KMS-11 (cell line): ENCODE measurements around the gene AQR.
"Not testable (repeated sequence)": the region's sequence is repeated elsewhere in the genome, so short reads cannot be mapped to it uniquely, and the experiment has no call there.

Source experiments
- H2AFZ ChIP-seq: fragments of 200-600 bp; sonication (generic); 2 replicates; pipeline ENCODE4 v1.6.1; 2016; ENCODE audit warnings: antibody characterized with exemption, mixed run types, low read depth
- H3K27ac ChIP-seq: fragments of 200-600 bp; sonication (generic); 2 replicates; pipeline ENCODE4 v1.6.1; 2016; ENCODE audit warnings: mild to moderate bottlenecking, mixed run types
- H3K27me3 ChIP-seq: fragments of 200-600 bp; sonication (generic); 2 replicates; pipeline ENCODE4 v1.6.1; 2017; ENCODE audit warnings: mild to moderate bottlenecking, low read depth, mixed run types, moderate library complexity; ENCODE audit not compliant: insufficient read depth
- H3K36me3 ChIP-seq: fragments of 200-600 bp; sonication (generic); 2 replicates; pipeline ENCODE4 v1.6.1; 2017; ENCODE audit warnings: mild to moderate bottlenecking, mixed run types; ENCODE audit not compliant: insufficient read depth
- H3K4me1 ChIP-seq: fragments of 200-600 bp; sonication (generic); 2 replicates; pipeline ENCODE4 v1.6.1; 2016; ENCODE audit warnings: mild to moderate bottlenecking, low read depth, mixed run types; ENCODE audit not compliant: poor library complexity, severe bottlenecking
- H3K4me2 ChIP-seq: fragments of 200-600 bp; sonication (generic); 2 replicates; pipeline ENCODE4 v1.7.0; 2016; ENCODE audit warnings: mild to moderate bottlenecking, mixed run types
- H3K4me3 ChIP-seq: fragments of 200-600 bp; sonication (generic); IDR thresholded peaks from 2 replicates; pipeline ENCODE4 v1.6.1; 2017; ENCODE audit warnings: low read depth, low read length, mixed read lengths; ENCODE audit not compliant: insufficient read depth
- H3K79me2 ChIP-seq: fragments of 200-600 bp; sonication (generic); 2 replicates; pipeline ENCODE4 v1.6.1; 2016; ENCODE audit warnings: low read depth, mixed run types; ENCODE audit not compliant: insufficient read depth
- H3K9ac ChIP-seq: fragments of 200-600 bp; sonication (generic); 2 replicates; pipeline ENCODE4 v1.6.1; 2016; ENCODE audit warnings: mild to moderate bottlenecking, mixed run types
- H4K20me1 ChIP-seq: fragments of 200-600 bp; sonication (generic); 2 replicates; pipeline ENCODE4 v1.6.1; 2016; ENCODE audit warnings: mild to moderate bottlenecking, mixed run types; ENCODE audit not compliant: insufficient read depth
- TF ChIP-seq, protein P1 (sequence below): fragments of 200-600 bp; sonication (generic); conservative IDR thresholded peaks from 2 replicates; pipeline ENCODE4 v1.6.1; 2017; ENCODE audit warnings: low read depth, mild to moderate bottlenecking, antibody characterized with exemption, low read length, moderate library complexity, mixed read lengths

AQR gene

DNA sequence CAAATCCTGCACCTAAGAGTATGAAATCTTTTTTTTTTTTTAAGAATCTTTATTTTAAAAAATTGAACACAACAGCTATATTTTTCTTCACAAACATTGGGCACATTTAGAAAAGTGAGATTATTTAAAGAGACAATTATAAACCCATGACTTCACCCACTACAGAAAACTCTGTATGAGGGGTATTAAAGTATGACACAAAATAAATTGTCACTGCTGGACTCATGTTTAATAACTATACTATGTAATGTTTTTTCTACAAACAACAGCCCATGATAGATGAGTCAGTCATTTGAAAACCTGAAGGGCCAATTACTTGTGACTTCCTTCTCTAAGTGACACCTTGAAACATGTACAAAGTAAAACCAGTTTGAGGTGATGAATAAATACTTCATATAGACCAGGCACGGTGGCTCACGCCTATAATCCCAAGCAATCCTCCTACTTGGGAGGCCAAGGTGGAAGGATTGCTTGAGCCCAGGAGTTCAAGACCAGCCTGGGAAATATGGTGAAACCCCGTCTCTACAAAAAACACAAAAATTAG lies 36.0 kb downstream of the AQR start:
- no peaks in the 10 kb centered on the region; the same call in 1 of the 2 replicates for H3K36me3 ChIP-seq

DNA sequence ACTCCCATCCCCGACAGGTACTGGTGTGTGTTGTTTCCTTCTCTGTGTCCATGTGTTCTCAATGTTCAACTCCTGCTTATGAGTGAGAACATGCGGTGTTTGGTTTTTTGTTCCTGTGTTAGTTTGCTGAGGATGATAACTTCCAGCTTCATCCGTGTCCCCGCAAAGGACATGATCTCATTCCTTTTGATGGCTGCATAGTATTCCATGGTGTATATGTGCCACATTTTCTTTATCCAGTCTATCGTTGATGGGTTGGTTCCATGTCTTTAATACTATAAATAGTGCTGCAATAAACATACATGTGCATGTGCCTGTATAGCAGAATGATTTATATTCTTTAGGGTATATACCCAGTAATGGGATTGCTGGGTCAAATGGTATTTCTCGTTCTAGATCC lies 41.2 kb downstream of the AQR start:
- H3K79me2 ChIP-seq, H3K9ac ChIP-seq, H2AFZ ChIP-seq, H3K4me3 ChIP-seq, H3K27ac ChIP-seq, H3K36me3 ChIP-seq, H3K4me2 ChIP-seq, H3K27me3 ChIP-seq, H4K20me1 ChIP-seq, H3K4me1 ChIP-seq: not testable (repeated sequence)

More for the DNA sequence above, 36.0 kb downstream of the AQR start:
- no peaks in the 10 kb centered on the region for H3K79me2 ChIP-seq
- no peak overlapping the region for H2AFZ ChIP-seq
- H3K27ac ChIP-seq: no peak overlapping the region
- no peak overlapping the region for H3K4me2 ChIP-seq
- no peak overlapping the region for H3K4me3 ChIP-seq
- TF ChIP-seq, protein P1, sequence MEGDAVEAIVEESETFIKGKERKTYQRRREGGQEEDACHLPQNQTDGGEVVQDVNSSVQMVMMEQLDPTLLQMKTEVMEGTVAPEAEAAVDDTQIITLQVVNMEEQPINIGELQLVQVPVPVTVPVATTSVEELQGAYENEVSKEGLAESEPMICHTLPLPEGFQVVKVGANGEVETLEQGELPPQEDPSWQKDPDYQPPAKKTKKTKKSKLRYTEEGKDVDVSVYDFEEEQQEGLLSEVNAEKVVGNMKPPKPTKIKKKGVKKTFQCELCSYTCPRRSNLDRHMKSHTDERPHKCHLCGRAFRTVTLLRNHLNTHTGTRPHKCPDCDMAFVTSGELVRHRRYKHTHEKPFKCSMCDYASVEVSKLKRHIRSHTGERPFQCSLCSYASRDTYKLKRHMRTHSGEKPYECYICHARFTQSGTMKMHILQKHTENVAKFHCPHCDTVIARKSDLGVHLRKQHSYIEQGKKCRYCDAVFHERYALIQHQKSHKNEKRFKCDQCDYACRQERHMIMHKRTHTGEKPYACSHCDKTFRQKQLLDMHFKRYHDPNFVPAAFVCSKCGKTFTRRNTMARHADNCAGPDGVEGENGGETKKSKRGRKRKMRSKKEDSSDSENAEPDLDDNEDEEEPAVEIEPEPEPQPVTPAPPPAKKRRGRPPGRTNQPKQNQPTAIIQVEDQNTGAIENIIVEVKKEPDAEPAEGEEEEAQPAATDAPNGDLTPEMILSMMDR: no peak
- H3K4me1 ChIP-seq: no peaks in the 10 kb centered on the region
- H3K27me3 ChIP-seq: no peaks in the 10 kb centered on the region
- H4K20me1 ChIP-seq: no peaks in the 10 kb centered on the region
- no peak overlapping the region for H3K9ac ChIP-seq

DNA sequence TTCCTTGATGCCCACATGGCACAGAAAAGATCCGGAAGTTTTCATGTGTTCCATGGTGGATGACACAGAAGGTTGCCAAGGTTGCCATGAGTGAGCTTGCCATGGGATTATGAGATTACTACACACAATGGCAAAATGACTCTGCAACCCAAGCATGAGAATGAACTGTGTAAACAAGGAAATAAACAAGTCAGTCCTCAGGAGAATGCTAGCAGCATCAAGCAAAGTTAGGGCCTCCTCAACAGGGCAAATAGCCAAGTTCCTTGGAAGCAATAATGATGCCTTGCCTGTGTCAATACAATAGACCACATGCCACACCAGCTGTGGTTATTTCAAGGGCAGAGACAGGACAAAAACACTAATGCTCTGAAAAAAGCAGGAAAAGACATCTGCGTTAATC lies 41.8 kb downstream of the AQR start:
- TF ChIP-seq, protein P1: no peak
- no peaks in the 10 kb centered on the region; the same call in 1 of the 2 replicates for H3K36me3 ChIP-seq

DNA sequence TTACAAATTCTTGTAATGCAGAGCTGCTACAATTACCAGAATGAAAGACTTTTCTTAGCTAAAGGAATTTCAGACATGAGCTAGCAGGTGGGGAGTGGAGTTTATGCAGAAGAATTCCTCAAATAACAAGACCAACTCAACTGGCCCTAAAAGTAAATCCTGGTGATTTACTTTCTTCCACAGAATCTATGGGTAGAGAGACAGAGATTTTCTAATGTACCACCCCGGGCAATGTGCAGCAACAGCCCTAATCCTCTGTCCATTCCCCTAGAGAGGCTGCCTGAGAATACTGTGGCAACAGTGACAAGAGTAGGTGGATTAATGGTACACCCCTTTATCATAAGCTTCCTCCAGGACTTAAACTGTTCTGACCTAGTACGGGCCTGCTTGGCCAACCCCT lies 55.2 kb downstream of the AQR start:
- no peaks in the 10 kb centered on the region for H4K20me1 ChIP-seq
- no peaks in the 10 kb centered on the region for H3K27me3 ChIP-seq
- no peak overlapping the region for H3K9ac ChIP-seq
- no peak overlapping the region for H3K27ac ChIP-seq
- no peaks in the 10 kb centered on the region for H3K4me1 ChIP-seq
- TF ChIP-seq, protein P1: no peak
- no peak overlapping the region for H3K4me2 ChIP-seq
- H3K36me3 ChIP-seq: no peaks in the 10 kb centered on the region
- no peak overlapping the region for H3K4me3 ChIP-seq
- H2AFZ ChIP-seq: no peak overlapping the region
- no peaks in the 10 kb centered on the region for H3K79me2 ChIP-seq

More for the DNA sequence above, 41.8 kb downstream of the AQR start:
- Histone ChIP-seq H3K27me3 (no peaks in the 10 kb centered on the region), H3K4me2 (no peak overlapping the region), H4K20me1 (no peaks in the 10 kb centered on the region), H3K79me2 (no peaks in the 10 kb centered on the region), H3K9ac (no peak overlapping the region), H3K4me3 (no peak overlapping the region), H2AFZ (no peak overlapping the region), H3K27ac (no peak overlapping the region), H3K4me1 (no peaks in the 10 kb centered on the region)

DNA sequence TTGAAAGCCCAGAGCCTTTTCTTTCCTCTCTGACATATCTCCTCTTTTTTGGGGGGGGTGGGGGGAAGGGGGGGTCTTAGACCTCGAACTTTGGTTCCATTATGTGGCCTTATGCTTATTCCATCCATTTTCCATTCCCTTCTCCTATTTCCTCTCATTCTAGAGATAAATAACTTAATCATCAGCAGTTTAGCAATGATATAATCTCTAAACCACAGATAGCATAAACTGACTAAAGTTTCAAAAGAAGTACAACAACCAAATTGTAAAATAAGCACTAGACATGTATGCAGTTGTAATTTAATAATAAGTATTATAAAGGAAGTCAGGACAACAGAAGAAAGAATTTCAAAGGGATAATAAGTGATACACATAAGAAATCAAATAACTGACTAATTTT lies 64.5 kb downstream of the AQR start:
- Histone ChIP-seq H3K4me2 (no peak overlapping the region), H3K4me1 (no peaks in the 10 kb centered on the region), H3K27me3 (no peaks in the 10 kb centered on the region), H3K4me3 (no peak overlapping the region), H3K36me3 (no peaks in the 10 kb centered on the region), H4K20me1 (no peaks in the 10 kb centered on the region), H3K9ac (no peak overlapping the region), H3K79me2 (no peaks in the 10 kb centered on the region), H3K27ac (no peak overlapping the region), H2AFZ (no peak overlapping the region)
- TF ChIP-seq, protein P1: no peak
